Lower lobe of right lung (tissue), 2 donors: Measurements from ENCODE around the gene CACNA1D. TPM values are rescaled to one million over a fixed set of nuclear protein-coding genes. Genes with fewer than 3 reads are reported as not detected.
"Not testable (repeated sequence)": the region's sequence is repeated elsewhere in the genome, so short reads cannot be mapped to it uniquely, and the experiment has no call there.

Source experiments
- ATAC-seq, 2 donors: fragments of 200-7000 bp; cut with Tn5 transposase; one replicate each; pipeline ENCODE4 v1.9.1; 2020 to 2022; ENCODE audit warnings: mild to moderate bottlenecking in 2 of 2, moderate library complexity in 2 of 2
- DNase-seq: peaks from one replicate; pipeline ENCODE4 v3.0.0-alpha.2; 2020
- H3K27ac ChIP-seq: fragments of 200-600 bp; one replicate; pipeline ENCODE4 v1.8.0; 2022
- H3K27me3 ChIP-seq: fragments of 200-600 bp; one replicate; pipeline ENCODE4 v1.8.0; 2022; ENCODE audit warnings: low read depth
- H3K36me3 ChIP-seq: fragments of 200-600 bp; one replicate; pipeline ENCODE4 v1.8.0; 2022; ENCODE audit warnings: mild to moderate bottlenecking
- H3K4me1 ChIP-seq: fragments of 200-600 bp; one replicate; pipeline ENCODE4 v1.8.0; 2022
- H3K4me3 ChIP-seq: fragments of 200-600 bp; one replicate; pipeline ENCODE4 v1.8.0; 2022; ENCODE audit warnings: mild to moderate bottlenecking
- H3K9me3 ChIP-seq: fragments of 200-600 bp; one replicate; pipeline ENCODE4 v1.8.0; 2022
- intact Hi-C: fragments of 100-400 bp; cut with DNase I; formaldehyde crosslinking; loops from one replicate; pipeline ENCODE4 v1.11.0; 2022
- total RNA-seq: library from RNA; stranded (reverse); fragmentation: NEBNext Ultra II Directional; extraction: Animal tissue kit (Norgen Biotek cat#: 25700); gene quantifications from one replicate; pipeline ENCODE4 v1.2.1, GENCODE V29; 2021
- TF ChIP-seq, protein P1 (sequence below): fragments of 200-600 bp; IDR thresholded peaks from one replicate; pipeline ENCODE4 v1.8.0; 2022; ENCODE audit warnings: antibody characterized with exemption, mild to moderate bottlenecking
- donor health status: DM: no; HTN: yes; CAD: no; lungs with severe emphysema.

CACNA1D gene
- total RNA-seq, 1 donor from 2014 or later, result 33.6 TPM

DNA sequence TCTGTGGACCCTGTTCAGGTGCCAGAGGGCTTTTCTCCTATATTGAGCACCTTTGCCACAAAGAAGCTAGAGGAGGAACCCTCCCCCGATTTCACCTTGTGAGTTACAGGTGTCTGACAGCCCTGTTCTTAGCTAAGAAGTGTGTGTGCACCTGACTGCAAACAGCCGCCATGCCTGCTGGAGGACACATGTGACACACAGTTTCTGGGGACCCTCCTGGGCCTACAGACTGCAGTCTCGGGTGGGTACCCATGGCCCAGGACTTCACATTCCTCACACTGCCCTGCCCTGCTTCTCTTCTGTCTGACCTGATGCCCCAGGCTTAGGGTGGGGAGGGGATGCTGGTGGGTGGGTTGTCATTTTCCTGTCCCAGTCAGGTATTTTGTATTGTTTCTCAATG lies 140.6 kb downstream of the CACNA1D start:
- Histone ChIP-seq H3K27ac (no peak overlapping the region), H3K4me3 (no peak overlapping the region), H3K9me3 (peaks cover 4% of the 10 kb centered on the region), H3K27me3 (no peaks in the 10 kb centered on the region), H3K4me1 (no peaks in the 10 kb centered on the region), H3K36me3 (no peaks in the 10 kb centered on the region)
- ATAC-seq (no peak), DNase-seq (no peak)
- TF ChIP-seq, protein P1, sequence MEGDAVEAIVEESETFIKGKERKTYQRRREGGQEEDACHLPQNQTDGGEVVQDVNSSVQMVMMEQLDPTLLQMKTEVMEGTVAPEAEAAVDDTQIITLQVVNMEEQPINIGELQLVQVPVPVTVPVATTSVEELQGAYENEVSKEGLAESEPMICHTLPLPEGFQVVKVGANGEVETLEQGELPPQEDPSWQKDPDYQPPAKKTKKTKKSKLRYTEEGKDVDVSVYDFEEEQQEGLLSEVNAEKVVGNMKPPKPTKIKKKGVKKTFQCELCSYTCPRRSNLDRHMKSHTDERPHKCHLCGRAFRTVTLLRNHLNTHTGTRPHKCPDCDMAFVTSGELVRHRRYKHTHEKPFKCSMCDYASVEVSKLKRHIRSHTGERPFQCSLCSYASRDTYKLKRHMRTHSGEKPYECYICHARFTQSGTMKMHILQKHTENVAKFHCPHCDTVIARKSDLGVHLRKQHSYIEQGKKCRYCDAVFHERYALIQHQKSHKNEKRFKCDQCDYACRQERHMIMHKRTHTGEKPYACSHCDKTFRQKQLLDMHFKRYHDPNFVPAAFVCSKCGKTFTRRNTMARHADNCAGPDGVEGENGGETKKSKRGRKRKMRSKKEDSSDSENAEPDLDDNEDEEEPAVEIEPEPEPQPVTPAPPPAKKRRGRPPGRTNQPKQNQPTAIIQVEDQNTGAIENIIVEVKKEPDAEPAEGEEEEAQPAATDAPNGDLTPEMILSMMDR, result no peak
- intact Hi-C loops, result no loop called here

DNA sequence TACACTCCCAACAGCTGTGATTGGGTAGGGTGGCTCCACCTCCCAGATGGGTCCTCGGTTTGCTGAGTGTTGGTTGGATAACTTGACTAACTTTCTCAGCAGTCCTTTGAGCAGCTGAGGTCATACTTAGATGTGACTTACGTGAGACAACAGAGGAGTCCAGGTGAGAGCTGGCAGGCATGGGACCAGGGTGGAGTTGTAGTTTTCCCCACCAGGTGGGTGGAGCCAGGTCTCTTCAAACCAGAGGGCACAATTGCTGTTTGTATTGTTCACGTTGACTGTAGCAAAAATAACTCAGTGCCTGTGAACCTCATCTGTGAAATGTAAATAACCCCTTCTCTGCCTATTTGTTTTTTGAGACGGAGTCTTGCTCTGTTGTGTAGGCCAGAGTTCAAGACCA lies 144.4 kb downstream of the CACNA1D start:
- H3K27me3 ChIP-seq, DNase-seq, H3K27ac ChIP-seq, H3K4me1 ChIP-seq, intact Hi-C loops, H3K9me3 ChIP-seq, H3K4me3 ChIP-seq, H3K36me3 ChIP-seq: not testable (repeated sequence)
- ATAC-seq, result peak; percentile 39 to 42

DNA sequence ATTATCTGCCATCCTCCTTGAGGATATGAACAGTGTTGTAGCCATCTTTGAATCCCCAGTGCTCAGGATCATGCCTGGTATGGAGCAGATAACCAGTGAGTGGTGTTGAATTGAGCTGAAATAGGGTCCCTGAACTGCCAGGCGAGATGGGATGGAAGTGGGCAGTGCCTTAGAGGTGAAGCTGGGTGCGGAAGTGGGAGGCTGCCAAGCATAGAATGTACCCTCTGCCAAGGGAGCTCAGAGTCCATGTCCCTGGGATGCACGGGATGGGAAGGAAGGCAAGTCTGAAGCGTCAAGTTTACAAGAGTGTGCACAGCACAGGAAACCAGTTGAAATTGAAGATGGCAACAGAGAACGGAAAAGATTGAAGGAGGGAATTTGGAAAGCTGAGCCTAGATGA lies 147.0 kb downstream of the CACNA1D start:
- H3K27ac ChIP-seq, result no peak overlapping the region
- intact Hi-C loops, result no loop called here
- H3K4me3 ChIP-seq, result no peak overlapping the region
- H3K27me3 ChIP-seq, result no peaks in the 10 kb centered on the region
- H3K4me1 ChIP-seq, result no peaks in the 10 kb centered on the region
- TF ChIP-seq, protein P1, result no peak
- DNase-seq (no peak), ATAC-seq (no peak)
- no peaks in the 10 kb centered on the region for H3K36me3 ChIP-seq
- no peaks in the 10 kb centered on the region for H3K9me3 ChIP-seq

DNA sequence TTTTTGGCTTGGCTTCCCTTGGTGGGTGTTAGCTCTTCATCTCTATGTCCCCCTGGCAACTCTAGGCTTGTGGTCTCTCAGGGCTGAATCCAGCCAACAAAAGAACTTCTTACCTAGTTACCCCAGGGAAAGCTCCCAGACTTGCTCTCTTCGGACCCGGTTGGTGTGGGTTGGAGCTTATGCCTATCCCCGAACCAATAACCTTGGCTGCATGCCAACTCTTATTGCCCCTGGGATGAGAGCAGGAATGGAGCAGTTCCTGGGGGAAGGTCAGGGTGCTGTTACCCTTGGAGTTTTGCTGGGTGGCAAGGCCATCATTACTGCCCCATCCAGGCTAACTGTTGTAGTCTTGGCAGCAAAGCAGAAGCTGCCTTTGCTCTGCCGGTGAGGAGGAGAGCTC lies 147.8 kb downstream of the CACNA1D start:
- ATAC-seq, result no peak
- H3K27ac ChIP-seq, result no peak overlapping the region
- TF ChIP-seq, protein P1, result no peak
- no peak overlapping the region for H3K4me3 ChIP-seq
- H3K4me1 ChIP-seq, result no peaks in the 10 kb centered on the region
- DNase-seq, result no peak
- no peaks in the 10 kb centered on the region for H3K36me3 ChIP-seq
- H3K27me3 ChIP-seq, result no peaks in the 10 kb centered on the region
- intact Hi-C loops, result no loop called here
- no peaks in the 10 kb centered on the region for H3K9me3 ChIP-seq

DNA sequence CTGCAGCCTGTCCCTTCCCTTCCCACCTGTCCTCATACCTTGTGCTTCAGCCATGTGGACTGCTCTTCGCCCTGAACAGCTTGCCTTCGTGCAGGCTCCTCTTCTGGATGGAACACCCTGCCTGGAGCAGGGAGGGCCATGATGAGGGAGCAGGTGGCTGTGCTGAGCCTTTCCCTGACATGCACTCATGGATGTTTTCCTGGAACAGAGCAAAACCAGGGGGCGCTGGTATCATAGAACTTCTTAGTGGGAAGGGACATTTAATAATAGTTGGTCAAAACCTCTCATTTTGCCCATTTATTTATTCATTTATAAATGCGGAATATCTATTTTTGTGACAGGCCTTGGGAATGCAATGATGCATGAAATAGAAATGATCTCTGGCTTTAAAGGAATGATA lies 149.3 kb downstream of the CACNA1D start:
- ATAC-seq, result no peak
- Histone ChIP-seq H3K27ac (no peak overlapping the region), H3K4me3 (no peak overlapping the region), H3K36me3 (no peaks in the 10 kb centered on the region), H3K9me3 (no peaks in the 10 kb centered on the region), H3K27me3 (no peaks in the 10 kb centered on the region), H3K4me1 (no peaks in the 10 kb centered on the region)
- DNase-seq, result no peak
- TF ChIP-seq, protein P1, result no peak
- intact Hi-C loops, result no loop called here

DNA sequence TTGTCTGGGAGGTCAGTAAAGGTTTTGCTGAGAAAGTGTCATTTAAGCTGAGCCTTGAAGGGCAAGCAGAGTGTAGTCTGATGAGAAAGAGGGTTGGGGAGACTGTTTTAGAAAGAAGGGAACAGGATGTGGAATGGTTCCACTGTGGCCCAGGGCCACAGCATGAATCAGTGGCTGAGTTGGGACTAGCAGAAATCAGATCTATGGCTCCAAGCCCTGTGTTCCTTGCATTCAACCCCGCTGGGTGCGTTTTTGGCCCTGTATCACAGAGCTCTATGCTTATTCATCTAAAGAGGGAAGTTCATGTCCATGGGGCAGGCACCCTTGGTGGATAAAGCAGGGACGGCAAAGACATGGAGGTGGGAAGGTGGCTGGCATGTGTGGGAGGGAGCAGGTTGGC lies 151.3 kb downstream of the CACNA1D start:
- ATAC-seq, result no peak
- TF ChIP-seq, protein P1, result no peak

More for the DNA sequence above, 151.3 kb downstream of the CACNA1D start:
- no peak overlapping the region for H3K27ac ChIP-seq
- no peaks in the 10 kb centered on the region for H3K36me3 ChIP-seq
- no peaks in the 10 kb centered on the region for H3K4me1 ChIP-seq
- DNase-seq, result no peak
- intact Hi-C loops, result no loop called here
- no peaks in the 10 kb centered on the region for H3K9me3 ChIP-seq
- H3K4me3 ChIP-seq, result no peak overlapping the region
- no peaks in the 10 kb centered on the region for H3K27me3 ChIP-seq
